Astrocyte of the cerebellum (primary cell): ENCODE data around the gene NINJ1.

Source experiments
- DNase-seq: peaks from one replicate; pipeline ENCODE4 v3.0.0-alpha.2; 2011; ENCODE audit warnings: low read depth
- H3K4me3 ChIP-seq: 2 replicates; pipeline ENCODE4 v1.5.1; 2011; ENCODE audit warnings: mild to moderate bottlenecking, low read depth, low read length, moderate library complexity
- CTCF ChIP-seq: IDR thresholded peaks from 2 replicates; pipeline ENCODE4 v1.5.1; 2012; ENCODE audit warnings: low read length, low read depth, moderate library complexity, mild to moderate bottlenecking; ENCODE audit errors: missing control alignments
- in situ Hi-C: cut with HindIII; loops from 2 replicates; pipeline ENCODE4 v1.10.0; 2017; ENCODE audit warnings: low sequenced_read_pairs

Gene NINJ1

GRCh38 chr9:93076101-93076791 is 57.8 kb downstream of the NINJ1 start:
- no peak for TF ChIP-seq CTCF
- no peak overlapping the region for H3K4me3 ChIP-seq
- no peak for DNase-seq
- in situ Hi-C loops: no loop called here

GRCh38 chr9:93072383-93072795 is 61.7 kb downstream of the NINJ1 start:
- H3K4me3 ChIP-seq: no peak overlapping the region
- TF ChIP-seq CTCF: no peak
- DNase-seq: peak; percentile 42
- in situ Hi-C loops: no loop called here
